ENCODE measurements around the gene HGS.
"Not testable (repeated sequence)": the region's sequence is repeated elsewhere in the genome, so short reads cannot be mapped to it uniquely, and the experiment has no call there.

Gene HGS

DNA sequence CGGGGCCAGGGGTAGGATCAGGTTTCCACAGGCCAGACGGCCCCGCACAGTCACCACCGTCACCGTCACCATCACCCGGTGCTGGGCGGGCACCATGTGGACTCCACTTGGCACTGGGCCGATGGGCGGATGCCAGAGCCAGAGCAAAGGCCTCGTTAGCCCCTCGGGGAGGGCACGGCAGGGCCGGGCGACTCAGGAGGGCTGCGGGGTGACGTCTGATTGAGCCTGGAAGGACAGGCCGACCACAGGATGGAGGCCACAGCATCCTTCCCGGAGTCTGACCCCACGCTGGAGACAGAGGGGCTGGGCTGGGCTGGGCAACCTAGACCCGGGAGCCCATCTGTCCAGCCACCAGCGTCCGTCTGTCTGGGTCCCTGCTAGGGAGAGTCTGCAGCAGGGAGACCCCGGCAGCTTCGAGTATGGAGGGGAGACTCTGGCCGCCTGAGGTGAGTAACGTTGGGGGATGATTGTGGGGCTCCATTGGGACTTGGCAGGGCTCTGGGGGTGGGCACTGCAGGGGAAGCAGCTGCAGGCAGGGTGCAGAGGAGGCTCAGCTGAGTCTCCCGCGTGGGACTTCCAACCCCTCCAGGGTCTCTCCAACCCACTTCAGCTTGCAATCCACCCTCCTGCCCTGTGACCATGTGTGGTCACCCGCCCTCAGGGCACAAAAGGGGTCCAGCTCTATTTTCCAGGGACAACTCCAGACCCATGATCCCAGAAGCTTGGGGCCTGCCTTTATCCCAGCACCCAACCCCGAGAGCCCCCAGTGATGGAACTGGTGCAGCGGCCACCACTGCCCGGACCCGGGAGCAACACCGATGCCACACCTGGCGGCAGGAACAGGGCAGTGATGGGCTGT is 50.8 kb downstream of the HGS start:
- Histone ChIP-seq H3K27me3 (replicated peaks; ENCODE audit: control insufficient read depth, insufficient read depth, low read length, poor library complexity, severe bottlenecking) (peaks cover 5% of the 10 kb centered on the region), H3K4me3 (ENCODE audit: insufficient read depth, low read depth, low read length, poor library complexity, severe bottlenecking) (no peak overlapping the region), H3K4me1 (ENCODE audit: control insufficient read depth, insufficient read depth, low read length, poor library complexity, severe bottlenecking) (no peaks in the 10 kb centered on the region), H3K27ac (ENCODE audit: insufficient read depth, low read length, poor library complexity, severe bottlenecking) (no peak overlapping the region), H3K9me3 (ENCODE audit: control insufficient read depth, low read length) (no peaks in the 10 kb centered on the region), H3K36me3 (ENCODE audit: control insufficient read depth, insufficient read depth, low read length) (no peaks in the 10 kb centered on the region)
- DNase-seq = no peak

DNA sequence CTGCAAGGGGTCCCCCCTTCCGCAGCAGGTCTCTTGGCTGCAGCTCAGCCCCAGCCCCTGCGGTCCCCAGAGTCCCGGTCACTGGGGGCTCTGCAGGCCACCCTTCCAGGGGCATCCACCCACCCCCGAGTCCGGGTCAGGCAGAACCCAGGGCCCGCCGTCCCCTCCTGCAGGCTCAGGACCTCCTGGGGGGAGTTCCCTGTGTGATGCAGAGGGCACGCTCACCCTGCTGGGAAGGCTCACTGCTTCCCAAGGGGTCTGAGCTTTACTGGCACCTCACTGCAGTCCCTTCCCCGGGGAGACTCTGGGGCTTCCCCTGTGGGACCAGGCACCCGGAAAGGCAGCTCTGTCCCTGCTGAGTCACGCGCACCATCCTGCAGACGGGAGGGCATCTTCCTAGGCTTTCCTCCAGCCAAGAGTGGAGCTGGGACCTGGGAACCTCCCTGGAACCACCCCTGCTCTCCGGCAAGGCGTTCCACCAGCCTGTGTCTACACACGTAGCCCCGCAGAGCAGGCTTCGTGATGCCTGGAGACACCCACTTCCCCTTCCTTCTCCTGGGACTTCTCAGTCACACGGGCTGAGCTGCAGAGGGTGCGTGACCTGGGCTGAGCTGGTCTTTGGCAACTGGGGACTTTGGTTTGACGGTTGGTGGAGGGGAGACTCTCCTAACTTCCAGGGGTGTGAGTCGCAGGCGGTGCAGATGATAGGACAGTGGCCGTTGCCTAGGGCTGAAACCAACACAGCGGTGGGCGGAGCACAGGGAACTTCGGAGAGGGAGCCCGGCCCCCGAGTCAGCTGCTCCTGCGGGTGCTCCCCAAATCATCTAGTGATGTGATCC is 51.7 kb downstream of the HGS start:
- DNase-seq = no peak

DNA sequence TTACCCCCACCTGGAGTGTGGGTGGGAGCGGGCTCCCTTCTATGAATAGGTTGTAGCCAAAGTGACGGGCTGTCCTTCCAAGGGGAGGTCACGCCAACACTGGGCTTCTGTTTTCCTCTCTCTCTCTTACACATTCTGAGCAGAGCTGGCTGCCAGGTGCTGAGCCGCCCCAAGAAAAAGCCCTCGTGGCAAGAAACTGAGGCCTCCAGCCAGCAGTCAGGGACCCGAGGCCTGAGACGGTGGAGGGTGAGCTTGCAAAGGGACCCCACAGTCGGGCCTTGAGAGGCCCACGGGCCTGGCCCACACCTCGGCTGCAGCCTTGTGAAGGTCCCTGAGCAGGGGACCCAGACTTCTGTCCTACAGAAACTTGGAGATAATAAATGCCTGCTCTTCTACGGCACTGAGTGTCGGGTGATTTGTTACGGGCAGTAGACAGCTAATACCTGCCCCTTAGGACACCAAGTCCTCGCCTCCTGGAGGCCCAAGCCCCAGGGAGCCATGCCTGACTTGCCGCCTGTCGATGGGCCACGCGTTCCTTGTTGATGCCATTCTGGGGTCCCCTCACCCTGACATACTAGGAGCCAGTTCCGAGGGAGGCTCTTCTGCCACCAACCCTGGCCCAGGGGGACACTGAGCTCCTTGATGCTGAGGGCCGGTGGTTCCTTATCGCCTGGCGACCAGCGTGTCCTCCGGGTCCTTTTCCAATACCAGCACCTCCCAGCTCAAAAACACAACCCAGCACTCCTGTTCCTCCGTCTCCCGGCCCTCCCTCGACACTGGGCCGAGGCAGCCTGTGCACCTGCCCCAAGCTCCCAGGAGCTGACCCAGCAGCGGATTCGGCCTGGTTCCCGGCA is 54.4 kb downstream of the HGS start:
- DNase-seq = no peak
- H3K9me3 ChIP-seq (ENCODE audit: control insufficient read depth, low read length) = no peaks in the 10 kb centered on the region
- no peak overlapping the region for H3K27ac ChIP-seq (ENCODE audit: insufficient read depth, low read length, poor library complexity, severe bottlenecking)
- no peak overlapping the region for H3K4me3 ChIP-seq (ENCODE audit: insufficient read depth, low read depth, low read length, poor library complexity, severe bottlenecking)
- no peaks in the 10 kb centered on the region for H3K36me3 ChIP-seq (ENCODE audit: control insufficient read depth, insufficient read depth, low read length)
- no peaks in the 10 kb centered on the region for H3K4me1 ChIP-seq (ENCODE audit: control insufficient read depth, insufficient read depth, low read length, poor library complexity, severe bottlenecking)
- no peaks in the 10 kb centered on the region for H3K27me3 ChIP-seq (replicated peaks; ENCODE audit: control insufficient read depth, insufficient read depth, low read length, poor library complexity, severe bottlenecking)

More for the DNA sequence above, 51.7 kb downstream of the HGS start:
- Histone ChIP-seq H3K27me3 (replicated peaks; ENCODE audit: control insufficient read depth, insufficient read depth, low read length, poor library complexity, severe bottlenecking) (no peaks in the 10 kb centered on the region), H3K4me3 (ENCODE audit: insufficient read depth, low read depth, low read length, poor library complexity, severe bottlenecking) (no peak overlapping the region), H3K36me3 (ENCODE audit: control insufficient read depth, insufficient read depth, low read length) (no peaks in the 10 kb centered on the region), H3K4me1 (ENCODE audit: control insufficient read depth, insufficient read depth, low read length, poor library complexity, severe bottlenecking) (no peaks in the 10 kb centered on the region), H3K27ac (ENCODE audit: insufficient read depth, low read length, poor library complexity, severe bottlenecking) (no peak overlapping the region), H3K9me3 (ENCODE audit: control insufficient read depth, low read length) (no peaks in the 10 kb centered on the region)

DNA sequence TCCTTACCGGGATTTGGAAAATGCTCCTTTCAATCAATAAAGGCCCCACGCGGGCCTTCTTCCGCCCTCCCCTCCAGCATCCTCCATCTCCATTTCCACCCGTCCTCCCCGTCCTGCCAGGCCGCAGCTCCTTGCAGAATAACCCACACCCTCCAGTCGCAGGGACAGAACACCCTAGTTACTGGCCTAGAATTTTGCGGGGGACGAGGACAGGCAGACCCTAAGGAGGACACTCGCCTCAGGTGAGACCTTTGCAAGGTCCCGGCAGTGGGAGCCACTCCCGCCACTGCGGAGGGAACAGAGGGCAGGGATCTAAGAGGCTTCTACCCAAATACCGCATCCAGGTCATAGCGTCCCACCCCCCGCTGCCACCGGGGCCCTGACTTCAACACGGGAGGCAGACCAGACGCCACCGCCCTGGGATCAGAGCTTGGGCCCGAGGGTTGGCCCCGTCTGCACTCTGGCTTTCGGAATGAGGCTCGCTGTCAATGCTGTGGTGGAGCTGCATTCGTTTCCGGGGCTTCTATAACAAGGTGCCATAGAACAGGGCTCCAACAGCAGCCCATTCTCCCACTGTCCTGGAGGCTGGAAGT is 55.1 kb downstream of the HGS start:
- Histone ChIP-seq H3K27ac (ENCODE audit: insufficient read depth, low read length, poor library complexity, severe bottlenecking) (no peak overlapping the region), H3K36me3 (ENCODE audit: control insufficient read depth, insufficient read depth, low read length) (no peaks in the 10 kb centered on the region), H3K4me3 (ENCODE audit: insufficient read depth, low read depth, low read length, poor library complexity, severe bottlenecking) (no peak overlapping the region), H3K9me3 (ENCODE audit: control insufficient read depth, low read length) (no peaks in the 10 kb centered on the region), H3K4me1 (ENCODE audit: control insufficient read depth, insufficient read depth, low read length, poor library complexity, severe bottlenecking) (no peaks in the 10 kb centered on the region), H3K27me3 (replicated peaks; ENCODE audit: control insufficient read depth, insufficient read depth, low read length, poor library complexity, severe bottlenecking) (no peaks in the 10 kb centered on the region)
- no peak for DNase-seq

DNA sequence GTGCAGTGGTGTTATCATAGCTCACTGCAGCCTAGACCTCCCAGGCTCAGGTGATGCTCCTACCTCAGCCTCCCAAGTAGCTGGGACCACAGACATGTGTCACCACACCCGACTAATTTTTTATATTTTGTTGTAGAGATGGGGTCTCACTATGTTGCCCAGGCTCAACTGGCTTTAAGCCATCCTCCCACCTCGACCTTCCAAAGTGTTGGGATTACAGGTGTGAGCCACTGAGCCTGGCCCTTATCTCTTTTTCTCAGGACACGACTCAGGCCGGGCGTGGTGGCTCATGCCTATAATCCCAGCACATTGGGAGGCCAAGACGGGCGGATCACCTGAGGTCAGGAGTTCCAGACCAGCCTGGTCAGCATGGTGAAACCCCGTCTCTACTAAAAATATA is 55.8 kb downstream of the HGS start:
- not testable (repeated sequence) for H3K27me3 ChIP-seq (replicated peaks; ENCODE audit: control insufficient read depth, insufficient read depth, low read length, poor library complexity, severe bottlenecking)

DNA sequence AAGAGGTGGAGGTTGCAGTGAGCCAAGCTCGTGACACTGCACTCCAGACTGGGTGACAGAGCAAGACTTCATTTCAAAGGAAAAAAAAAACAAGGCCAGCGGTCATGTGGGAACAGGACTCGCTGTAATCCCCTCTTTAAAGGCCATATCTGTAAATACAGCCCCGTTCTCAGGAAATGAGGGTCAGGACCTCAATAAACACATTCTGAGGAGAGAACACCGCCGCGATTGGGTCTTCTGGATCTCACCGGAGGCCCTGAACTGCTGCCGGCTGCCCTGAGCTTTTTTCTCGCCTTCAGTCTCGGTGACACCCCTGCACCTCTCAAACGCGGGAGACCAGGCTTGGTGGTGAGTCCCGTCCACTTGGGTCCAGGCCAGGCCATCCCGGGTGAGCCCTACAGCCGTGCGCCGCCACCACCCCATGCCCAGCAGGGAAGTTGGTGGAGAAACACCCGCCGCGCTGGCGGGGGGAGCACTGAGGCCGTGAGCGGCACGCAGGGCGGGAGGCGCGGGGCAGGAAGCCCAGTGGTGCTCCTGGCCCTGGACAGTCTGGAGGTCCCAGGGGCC is 56.7 kb downstream of the HGS start:
- Histone ChIP-seq H3K4me3 (ENCODE audit: insufficient read depth, low read depth, low read length, poor library complexity, severe bottlenecking) (no peak overlapping the region), H3K36me3 (ENCODE audit: control insufficient read depth, insufficient read depth, low read length) (no peaks in the 10 kb centered on the region), H3K4me1 (ENCODE audit: control insufficient read depth, insufficient read depth, low read length, poor library complexity, severe bottlenecking) (no peaks in the 10 kb centered on the region), H3K27me3 (replicated peaks; ENCODE audit: control insufficient read depth, insufficient read depth, low read length, poor library complexity, severe bottlenecking) (no peaks in the 10 kb centered on the region), H3K27ac (ENCODE audit: insufficient read depth, low read length, poor library complexity, severe bottlenecking) (no peak overlapping the region), H3K9me3 (ENCODE audit: control insufficient read depth, low read length) (no peaks in the 10 kb centered on the region)
- DNase-seq = no peak

More for the DNA sequence above, 55.8 kb downstream of the HGS start:
- DNase-seq; H3K27ac ChIP-seq (ENCODE audit: insufficient read depth, low read length, poor library complexity, severe bottlenecking); H3K4me3 ChIP-seq (ENCODE audit: insufficient read depth, low read depth, low read length, poor library complexity, severe bottlenecking); H3K4me1 ChIP-seq (ENCODE audit: control insufficient read depth, insufficient read depth, low read length, poor library complexity, severe bottlenecking); H3K9me3 ChIP-seq (ENCODE audit: control insufficient read depth, low read length); H3K36me3 ChIP-seq (ENCODE audit: control insufficient read depth, insufficient read depth, low read length): not testable (repeated sequence)

DNA sequence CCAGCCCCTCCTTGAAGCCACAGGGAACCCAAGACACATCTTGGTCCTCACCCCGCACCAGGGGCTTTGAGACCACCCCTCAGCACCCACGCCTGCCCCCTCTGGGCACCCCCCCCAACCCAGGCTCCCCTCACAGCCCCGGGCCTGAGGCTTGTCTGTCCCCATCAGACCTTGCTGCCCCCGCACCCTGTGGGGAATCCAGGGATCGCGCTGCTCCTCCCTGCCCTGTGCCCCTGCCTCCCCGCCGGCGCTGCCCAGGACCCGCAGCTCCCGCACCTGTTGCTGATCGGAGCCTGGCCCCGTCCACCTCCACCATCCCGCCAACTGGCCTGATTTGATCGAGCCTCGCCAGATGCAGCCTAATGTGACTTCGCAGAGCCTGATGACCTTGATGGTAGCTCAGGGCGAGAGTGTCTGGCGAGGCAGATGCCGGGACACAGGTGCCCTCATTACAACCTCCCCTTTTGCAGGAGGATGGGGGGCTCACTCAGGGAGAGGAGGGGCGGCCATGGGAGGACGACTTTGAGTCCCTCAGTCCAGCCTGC is 57.3 kb downstream of the HGS start:
- no peak for DNase-seq
- Histone ChIP-seq H3K36me3 (ENCODE audit: control insufficient read depth, insufficient read depth, low read length) (no peaks in the 10 kb centered on the region), H3K4me3 (ENCODE audit: insufficient read depth, low read depth, low read length, poor library complexity, severe bottlenecking) (no peak overlapping the region), H3K27me3 (replicated peaks; ENCODE audit: control insufficient read depth, insufficient read depth, low read length, poor library complexity, severe bottlenecking) (no peaks in the 10 kb centered on the region), H3K4me1 (ENCODE audit: control insufficient read depth, insufficient read depth, low read length, poor library complexity, severe bottlenecking) (no peaks in the 10 kb centered on the region), H3K9me3 (ENCODE audit: control insufficient read depth, low read length) (no peaks in the 10 kb centered on the region), H3K27ac (ENCODE audit: insufficient read depth, low read length, poor library complexity, severe bottlenecking) (no peak overlapping the region)

DNA sequence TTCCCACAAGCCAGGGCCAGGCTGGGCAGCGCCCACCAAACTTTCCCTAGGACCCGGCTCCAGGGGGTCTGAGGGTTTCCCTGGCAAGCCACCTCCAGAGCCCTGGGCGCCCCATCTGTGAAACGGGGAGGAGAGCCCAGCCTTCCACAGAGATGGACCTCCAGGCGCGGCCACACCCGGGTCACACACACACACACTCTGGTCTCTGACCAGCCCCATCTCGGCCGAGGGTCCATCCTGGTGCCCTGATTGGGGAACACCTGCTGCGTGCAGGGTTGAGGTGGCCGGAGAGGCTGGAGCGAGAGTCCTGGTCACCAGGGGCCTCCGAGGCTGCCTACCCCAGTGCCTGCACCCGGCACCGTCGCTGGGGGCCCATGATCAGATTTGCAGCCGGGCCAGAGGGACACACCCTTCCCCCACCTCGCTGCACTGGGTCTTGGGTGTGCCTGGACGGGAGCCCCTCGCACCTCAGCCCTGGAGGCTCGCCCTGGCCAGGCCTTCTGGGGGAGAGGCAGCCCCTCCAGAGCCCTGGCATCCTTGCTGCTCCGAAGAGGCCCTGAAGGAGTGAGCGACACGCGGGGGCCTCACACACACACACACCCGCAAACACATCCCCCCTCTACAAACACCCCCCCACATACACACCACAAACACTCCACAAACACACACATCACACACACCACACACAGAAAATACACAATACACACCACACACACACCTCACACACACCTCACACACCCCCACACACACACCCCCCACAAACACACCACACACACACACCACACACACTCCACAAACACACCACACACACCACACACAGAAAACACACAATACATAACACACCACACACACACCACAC is 58.0 kb downstream of the HGS start:
- Histone ChIP-seq H3K27ac (ENCODE audit: insufficient read depth, low read length, poor library complexity, severe bottlenecking) (no peak overlapping the region), H3K4me3 (ENCODE audit: insufficient read depth, low read depth, low read length, poor library complexity, severe bottlenecking) (no peak overlapping the region), H3K4me1 (ENCODE audit: control insufficient read depth, insufficient read depth, low read length, poor library complexity, severe bottlenecking) (no peaks in the 10 kb centered on the region), H3K9me3 (ENCODE audit: control insufficient read depth, low read length) (no peaks in the 10 kb centered on the region), H3K27me3 (replicated peaks; ENCODE audit: control insufficient read depth, insufficient read depth, low read length, poor library complexity, severe bottlenecking) (no peaks in the 10 kb centered on the region), H3K36me3 (ENCODE audit: control insufficient read depth, insufficient read depth, low read length) (no peaks in the 10 kb centered on the region)
- no peak for DNase-seq
